SH-SY5Y (cell line): ENCODE results near the gene SMYD3.

Source experiments
- GATA2 ChIP-seq: IDR thresholded peaks from 2 replicates; pipeline ENCODE4 v1.6.1; 2011; ENCODE audit warnings: mild to moderate bottlenecking, low read depth, low read length
- GATA3 ChIP-seq: IDR thresholded peaks from 2 replicates; pipeline ENCODE4 v1.6.1; 2011; ENCODE audit warnings: low read depth, mild to moderate bottlenecking, low read length, moderate library complexity

DNA sequence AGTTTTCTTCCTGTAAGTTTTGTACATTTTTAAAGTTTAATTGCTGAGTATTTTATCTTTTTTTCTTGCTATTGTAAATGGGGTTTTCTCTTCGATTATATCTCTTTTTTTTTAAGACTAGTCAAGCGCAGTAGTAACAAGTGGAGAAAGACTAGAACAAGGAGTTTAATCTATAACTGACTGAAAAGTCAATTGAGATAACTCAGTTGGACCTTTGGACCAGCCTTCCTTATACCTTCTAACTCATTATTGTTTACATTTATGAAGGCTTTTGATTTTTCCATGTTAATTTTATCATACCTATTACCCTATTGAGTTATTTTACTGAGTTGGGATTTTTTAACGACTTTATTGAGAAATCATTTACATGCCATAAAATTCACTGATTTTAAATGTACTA, 81.2 kb downstream of the SMYD3 start:
- TF ChIP-seq GATA2: no peak
- no peak for TF ChIP-seq GATA3
